AG09309 (cell line): ENCODE results near the gene UGGT1.

Experiments
- DNase-seq: peaks from one replicate; pipeline ENCODE4 v3.0.0-alpha.2; 2010; ENCODE audit warnings: low read depth
- H3K4me3 ChIP-seq: 2 replicates; pipeline ENCODE4 v1.5.1; 2011; ENCODE audit warnings: mild to moderate bottlenecking, low read depth, low read length, moderate library complexity; ENCODE audit not compliant: control insufficient read depth
- CTCF ChIP-seq: IDR thresholded peaks from 2 replicates; pipeline ENCODE4 v1.5.1; 2011; ENCODE audit warnings: mild to moderate bottlenecking, low read depth, low read length, inconsistent platforms; ENCODE audit not compliant: insufficient read depth, control insufficient read depth; ENCODE audit errors: missing control alignments

The UGGT1 gene

DNA sequence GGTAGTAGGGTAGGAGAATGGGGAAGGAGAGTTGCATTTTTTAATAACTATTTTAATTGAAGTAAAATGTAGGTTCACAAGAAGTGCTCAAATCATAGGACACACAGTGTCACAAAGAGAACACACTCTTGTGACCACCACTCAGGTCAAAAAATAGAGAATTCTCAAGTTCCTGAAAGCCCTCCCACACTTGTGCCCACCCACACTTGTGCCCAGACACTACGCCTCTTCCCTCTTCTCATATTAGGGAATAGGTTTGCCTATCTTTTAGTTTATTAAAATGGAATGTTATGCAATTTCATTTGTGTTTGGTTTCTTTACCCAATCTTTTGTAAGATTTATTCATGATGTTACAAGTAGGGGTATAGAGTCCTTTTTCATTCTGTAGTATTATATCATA, 67.2 kb downstream of the UGGT1 start:
- H3K4me3 ChIP-seq = no peak overlapping the region
- no peak for TF ChIP-seq CTCF
- no peak for DNase-seq

GRCh38 chr2:128159437-128159836, 68.4 kb downstream of the UGGT1 start:
- TF ChIP-seq CTCF = no peak
- no peak overlapping the region for H3K4me3 ChIP-seq

DNA sequence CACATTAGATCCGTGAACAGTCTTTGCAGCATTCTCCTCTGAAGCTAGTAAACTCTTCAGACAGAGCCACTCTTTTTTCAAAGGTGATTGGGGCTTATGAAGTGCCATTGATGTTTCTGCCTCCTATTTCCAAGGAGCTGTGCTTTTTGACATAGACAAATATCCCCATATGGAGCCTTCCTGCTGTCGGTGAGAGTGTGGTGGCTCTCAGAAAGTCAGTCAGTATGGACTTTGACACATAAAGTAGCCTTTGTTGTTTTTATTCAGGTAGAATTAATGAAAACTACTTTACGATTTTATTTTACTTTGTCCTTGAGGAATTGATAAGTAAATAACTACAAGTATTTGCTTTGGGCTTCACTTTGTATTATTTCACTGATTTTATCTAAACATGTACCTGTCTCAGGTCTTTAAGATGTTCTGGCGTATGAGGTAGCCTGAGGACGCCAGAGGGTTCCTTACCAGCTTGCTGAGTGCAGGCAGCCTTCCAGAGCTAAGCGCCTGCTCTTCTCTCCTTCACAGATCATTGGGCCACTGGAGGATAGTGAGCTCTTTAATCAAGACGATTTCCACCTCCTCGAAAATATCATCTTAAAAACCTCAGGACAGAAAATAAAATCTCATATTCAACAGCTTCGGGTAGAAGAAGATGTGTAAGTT, 69.7 kb downstream of the UGGT1 start:
- no peak for TF ChIP-seq CTCF
- DNase-seq = no peak
- no peak overlapping the region for H3K4me3 ChIP-seq

More at GRCh38 chr2:128159437-128159836, 68.4 kb downstream of the UGGT1 start:
- DNase-seq = no peak

DNA sequence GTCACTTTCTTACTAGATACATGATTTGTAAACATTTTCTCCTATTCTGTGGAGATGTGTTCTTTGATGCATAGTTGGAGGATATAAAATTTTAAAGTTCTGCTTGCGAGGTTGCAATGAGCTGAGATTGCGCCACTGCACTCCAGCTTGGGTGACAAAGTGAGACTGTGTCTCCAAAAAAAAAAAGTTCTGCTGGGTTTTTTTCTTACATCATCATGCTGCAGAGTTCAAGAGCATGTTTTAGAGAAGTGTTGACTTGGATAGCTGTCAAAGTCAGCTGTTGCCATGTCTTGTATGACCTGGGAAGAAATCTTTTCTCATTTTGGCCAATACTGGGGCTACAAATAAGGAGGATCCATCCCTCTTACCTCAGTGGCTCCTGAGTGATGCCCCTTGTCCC, 71.3 kb downstream of the UGGT1 start:
- DNase-seq = no peak
- TF ChIP-seq CTCF = no peak
- no peak overlapping the region for H3K4me3 ChIP-seq

GRCh38 chr2:128164311-128164710, 73.3 kb downstream of the UGGT1 start:
- DNase-seq = no peak
- no peak overlapping the region for H3K4me3 ChIP-seq
- no peak for TF ChIP-seq CTCF

DNA sequence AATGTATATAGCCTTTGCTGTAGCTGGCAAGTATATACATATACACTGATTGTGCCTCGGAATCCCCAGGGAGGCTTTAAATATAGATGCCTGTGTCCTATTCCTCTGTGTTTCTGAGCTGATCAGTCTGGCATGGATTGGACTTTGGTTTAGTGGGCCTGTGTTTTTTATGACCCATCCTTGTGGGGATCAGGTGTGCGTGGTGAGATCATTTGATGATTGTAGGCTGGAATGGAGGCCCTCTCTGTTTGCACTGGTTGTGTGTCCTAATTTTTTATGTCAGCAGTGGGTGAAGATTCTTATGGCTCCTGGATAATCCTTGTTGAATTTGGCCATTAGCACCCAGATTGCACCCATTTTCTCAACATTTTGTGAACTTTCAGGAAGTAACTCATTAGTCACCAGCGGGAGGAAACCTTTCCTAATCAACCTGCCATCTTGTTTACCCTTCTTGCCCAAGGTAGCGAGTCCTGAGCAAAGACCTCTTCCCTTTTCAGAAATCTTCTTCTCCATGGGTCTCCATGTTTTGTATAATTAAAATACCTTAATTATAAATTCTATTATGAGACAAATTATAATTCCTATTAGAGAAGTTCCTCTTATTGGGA, 75.8 kb downstream of the UGGT1 start:
- DNase-seq = no peak
- TF ChIP-seq CTCF = no peak

GRCh38 chr2:128169094-128169493, 78.1 kb downstream of the UGGT1 start:
- no peak for DNase-seq
- H3K4me3 ChIP-seq = no peak overlapping the region
- TF ChIP-seq CTCF = no peak

More for the DNA sequence above, 75.8 kb downstream of the UGGT1 start:
- no peak overlapping the region for H3K4me3 ChIP-seq
